HG02798 (cell line): ENCODE results near the gene CCDC82.

Experiments used
- ATAC-seq: cut with Tn5 transposase; IDR thresholded peaks from one replicate; pipeline ENCODE4 v1.9.1; 2021; ENCODE audit warnings: mild to moderate bottlenecking; ENCODE audit not compliant: unreplicated experiment, poor library complexity

CCDC82 gene

GRCh38 chr11:96331699-96332116, 58.0 kb downstream of the CCDC82 start:
- no peak for ATAC-seq

- ATAC-seq: no peak
Observed at GRCh38 chr11:96330511-96330859, 59.2 kb downstream of the CCDC82 start.

- no peak for ATAC-seq
Observed at GRCh38 chr11:96329855-96330510, 59.7 kb downstream of the CCDC82 start.

- ATAC-seq: no peak
Observed at GRCh38 chr11:96329419-96329818, 60.3 kb downstream of the CCDC82 start.

- no peak for ATAC-seq
Observed at GRCh38 chr11:96328395-96329010, 61.2 kb downstream of the CCDC82 start.

- no peak for ATAC-seq
Observed at GRCh38 chr11:96326959-96327358, 62.8 kb downstream of the CCDC82 start.

GRCh38 chr11:96324912-96325311, 64.8 kb downstream of the CCDC82 start:
- ATAC-seq: no peak

GRCh38 chr11:96323642-96323985, 66.1 kb downstream of the CCDC82 start:
- ATAC-seq: no peak

- no peak for ATAC-seq
Observed at GRCh38 chr11:96322775-96323641, 66.7 kb downstream of the CCDC82 start.

- no peak for ATAC-seq
Observed at GRCh38 chr11:96321091-96321490, 68.6 kb downstream of the CCDC82 start.

GRCh38 chr11:96319898-96320656, 69.6 kb downstream of the CCDC82 start:
- ATAC-seq: no peak

GRCh38 chr11:96318850-96319249, 70.9 kb downstream of the CCDC82 start:
- ATAC-seq: no peak

- no peak for ATAC-seq
Observed at GRCh38 chr11:96318399-96318798, 71.3 kb downstream of the CCDC82 start.

- ATAC-seq: no peak
Observed at GRCh38 chr11:96317985-96318384, 71.7 kb downstream of the CCDC82 start.

GRCh38 chr11:96317571-96317970, 72.1 kb downstream of the CCDC82 start:
- no peak for ATAC-seq

- no peak for ATAC-seq
Observed at GRCh38 chr11:96316869-96317268, 72.8 kb downstream of the CCDC82 start.

- no peak for ATAC-seq
Observed at GRCh38 chr11:96315476-96315875, 74.2 kb downstream of the CCDC82 start.

GRCh38 chr11:96314326-96315020, 75.2 kb downstream of the CCDC82 start:
- ATAC-seq: no peak

GRCh38 chr11:96313163-96313562, 76.5 kb downstream of the CCDC82 start:
- ATAC-seq: no peak

GRCh38 chr11:96311120-96311568, 78.6 kb downstream of the CCDC82 start:
- no peak for ATAC-seq
